Posterior vena cava (tissue), 2 donors: ENCODE measurements around the gene C4orf50. TPM values are rescaled to one million over a fixed set of nuclear protein-coding genes. Genes with fewer than 3 reads are reported as not detected.

ENCODE experiments used
- DNase-seq: peaks from one replicate; pipeline ENCODE4 v3.0.0-alpha.2; 2020; ENCODE audit warnings: low spot score
- intact Hi-C, 2 donors: fragments of 100-400 bp; cut with DNase I; formaldehyde crosslinking; loops; one replicate each; pipeline versions ENCODE4 v1.14.1 to v1.14.2; 2022 to 2023
- total RNA-seq, 2 donors: library from RNA; stranded (reverse); fragmentation: NEBNext Ultra II Directional; extraction: Animal tissue kit (Norgen Biotek cat#: 25700); gene quantifications; one replicate each; pipeline ENCODE4 v1.2.1, GENCODE V29; 2021
- donor health status: DM: yes; HTN: yes; CAD: no.
- donor health status: DM: yes; HTN: yes; CAD: no.

C4orf50 gene
- total RNA-seq, 2 donors from 2014 or later: not detected

- intact Hi-C loops: no loop called here
- DNase-seq: no peak
Measured at GRCh38 chr4:5888222-5889001, 129.8 kb downstream of the C4orf50 start.

- intact Hi-C loops: no loop called here
Measured at GRCh38 chr4:5887361-5888221, 130.6 kb downstream of the C4orf50 start.

GRCh38 chr4:5887011-5887360, 131.2 kb downstream of the C4orf50 start:
- no peak for DNase-seq
- intact Hi-C loops: no loop called here

More at GRCh38 chr4:5887361-5888221, 130.6 kb downstream of the C4orf50 start:
- no peak for DNase-seq

- intact Hi-C loops: no loop called here
- DNase-seq: no peak
Measured at GRCh38 chr4:5885733-5886132, 132.5 kb downstream of the C4orf50 start.

GRCh38 chr4:5884796-5885195, 133.4 kb downstream of the C4orf50 start:
- intact Hi-C loops: no loop called here
- no peak for DNase-seq

- intact Hi-C loops: no loop called here
- DNase-seq: no peak
Measured at GRCh38 chr4:5883916-5884315, 134.3 kb downstream of the C4orf50 start.

GRCh38 chr4:5882947-5883346, 135.3 kb downstream of the C4orf50 start:
- intact Hi-C loops: no loop called here
- no peak for DNase-seq

GRCh38 chr4:5881340-5881739, 136.9 kb downstream of the C4orf50 start:
- no peak for DNase-seq
- intact Hi-C loops: no loop called here

- DNase-seq: no peak
- intact Hi-C loops: no loop called here
Measured at GRCh38 chr4:5878359-5878758, 139.9 kb downstream of the C4orf50 start.

GRCh38 chr4:5877392-5877791, 140.8 kb downstream of the C4orf50 start:
- intact Hi-C loops: no loop called here
- no peak for DNase-seq

GRCh38 chr4:5874811-5875449, 143.3 kb downstream of the C4orf50 start:
- intact Hi-C loops: no loop called here
- DNase-seq: no peak

- DNase-seq: no peak
- intact Hi-C loops: no loop called here
Measured at GRCh38 chr4:5870701-5871100, 147.5 kb downstream of the C4orf50 start.

GRCh38 chr4:5869966-5870619, 148.1 kb downstream of the C4orf50 start:
- intact Hi-C loops: no loop called here
- no peak for DNase-seq

GRCh38 chr4:5867866-5868265, 150.4 kb downstream of the C4orf50 start:
- intact Hi-C loops: no loop called here
- no peak for DNase-seq

- no peak for DNase-seq
- intact Hi-C loops: no loop called here
Measured at GRCh38 chr4:5866841-5867813, 151.1 kb downstream of the C4orf50 start.

- intact Hi-C loops: no loop called here
- no peak for DNase-seq
Measured at GRCh38 chr4:5865896-5866599, 152.2 kb downstream of the C4orf50 start.

- intact Hi-C loops: no loop called here
- no peak for DNase-seq
Measured at GRCh38 chr4:5863461-5864113, 154.6 kb downstream of the C4orf50 start.
